ENCODE data around the gene TMEM14B. TPM values are rescaled to one million over a fixed set of nuclear protein-coding genes. Genes with fewer than 3 reads are reported as not detected.
"Not testable (repeated sequence)": the region's sequence is repeated elsewhere in the genome, so short reads cannot be mapped to it uniquely, and the experiment has no call there.

TMEM14B gene
- total RNA-seq, 1 experiment from 2014 or later, result 82.9 TPM

- H3K4me3 Mint-ChIP-seq, result peak overlapping the region; percentile 93
- CTCF ChIA-PET, result interaction anchor here (0.6 to 2.9 kb wide), 4 partner anchors 10 to 69 kb away, joined by 3 to 11 read pairs (median 5); partner anchors contain the start of gene TMEM14C
Observed at GRCh38 chr6:10746915-10747250, 722 bp upstream of the TMEM14B start.

DNA sequence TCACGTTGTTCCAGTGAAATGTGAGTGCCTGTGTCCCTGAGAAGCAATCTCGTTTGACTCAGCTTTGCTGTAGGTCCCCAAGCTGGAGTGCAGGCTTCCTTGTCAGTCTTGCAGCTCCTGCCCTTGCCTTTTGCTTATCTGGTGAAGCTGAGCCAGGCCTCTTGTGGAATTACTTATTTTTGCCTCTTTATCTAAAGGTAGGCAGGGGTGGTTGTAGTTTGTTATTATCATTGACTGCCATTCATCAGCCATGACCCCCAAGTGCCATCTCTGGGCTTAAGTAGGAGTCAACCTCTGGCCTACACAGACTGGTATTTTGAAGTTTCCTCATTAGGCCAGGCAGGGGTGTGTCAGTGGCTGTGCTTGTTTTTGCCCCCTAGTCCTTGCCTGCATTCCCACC lies 2.1 kb downstream of the TMEM14B start:
- DNase-seq (ENCODE audit: low spot score) (no peak), ATAC-seq (no peak)
- Mint-ChIP-seq H3K27me3 (ENCODE audit: low read depth) (no peaks in the 10 kb centered on the region), H3K9me3 (no peaks in the 10 kb centered on the region), H3K4me3 (peak overlapping the region; percentile 93; the same call in 1 of the 2 replicates), H3K4me1 (peaks cover 30% of the 10 kb centered on the region), H3K27ac (peak overlapping the region; percentile 55; the same call in 1 of the 2 replicates), H3K36me3 (peaks cover 32% of the 10 kb centered on the region)
- ChIA-PET CTCF (no interaction called here), POLR2A (no interaction called here)
- TF ChIP-seq SOX15 (CRISPR knock-in tag; IDR thresholded peaks at IDR 0.05) (no peak), ZNF121 (CRISPR knock-in tag; IDR thresholded peaks at IDR 0.05) (no peak), USF2 (CRISPR knock-in tag; IDR thresholded peaks at IDR 0.05) (no peak), RORB (CRISPR knock-in tag; IDR thresholded peaks at IDR 0.05) (no peak), SMAD3 (CRISPR knock-in tag; IDR thresholded peaks at IDR 0.05; ENCODE audit: borderline replicate concordance) (no peak), MYBL2 (CRISPR knock-in tag; IDR thresholded peaks at IDR 0.05) (no peak), IRF2 (CRISPR knock-in tag; IDR thresholded peaks at IDR 0.05; ENCODE audit: borderline replicate concordance, low read depth) (no peak)
- TF ChIP-seq, protein P1, sequence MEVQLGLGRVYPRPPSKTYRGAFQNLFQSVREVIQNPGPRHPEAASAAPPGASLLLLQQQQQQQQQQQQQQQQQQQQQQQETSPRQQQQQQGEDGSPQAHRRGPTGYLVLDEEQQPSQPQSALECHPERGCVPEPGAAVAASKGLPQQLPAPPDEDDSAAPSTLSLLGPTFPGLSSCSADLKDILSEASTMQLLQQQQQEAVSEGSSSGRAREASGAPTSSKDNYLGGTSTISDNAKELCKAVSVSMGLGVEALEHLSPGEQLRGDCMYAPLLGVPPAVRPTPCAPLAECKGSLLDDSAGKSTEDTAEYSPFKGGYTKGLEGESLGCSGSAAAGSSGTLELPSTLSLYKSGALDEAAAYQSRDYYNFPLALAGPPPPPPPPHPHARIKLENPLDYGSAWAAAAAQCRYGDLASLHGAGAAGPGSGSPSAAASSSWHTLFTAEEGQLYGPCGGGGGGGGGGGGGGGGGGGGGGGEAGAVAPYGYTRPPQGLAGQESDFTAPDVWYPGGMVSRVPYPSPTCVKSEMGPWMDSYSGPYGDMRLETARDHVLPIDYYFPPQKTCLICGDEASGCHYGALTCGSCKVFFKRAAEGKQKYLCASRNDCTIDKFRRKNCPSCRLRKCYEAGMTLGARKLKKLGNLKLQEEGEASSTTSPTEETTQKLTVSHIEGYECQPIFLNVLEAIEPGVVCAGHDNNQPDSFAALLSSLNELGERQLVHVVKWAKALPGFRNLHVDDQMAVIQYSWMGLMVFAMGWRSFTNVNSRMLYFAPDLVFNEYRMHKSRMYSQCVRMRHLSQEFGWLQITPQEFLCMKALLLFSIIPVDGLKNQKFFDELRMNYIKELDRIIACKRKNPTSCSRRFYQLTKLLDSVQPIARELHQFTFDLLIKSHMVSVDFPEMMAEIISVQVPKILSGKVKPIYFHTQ (CRISPR knock-in tag; IDR thresholded peaks at IDR 0.05), result no peak
- TF ChIP-seq, protein P2, sequence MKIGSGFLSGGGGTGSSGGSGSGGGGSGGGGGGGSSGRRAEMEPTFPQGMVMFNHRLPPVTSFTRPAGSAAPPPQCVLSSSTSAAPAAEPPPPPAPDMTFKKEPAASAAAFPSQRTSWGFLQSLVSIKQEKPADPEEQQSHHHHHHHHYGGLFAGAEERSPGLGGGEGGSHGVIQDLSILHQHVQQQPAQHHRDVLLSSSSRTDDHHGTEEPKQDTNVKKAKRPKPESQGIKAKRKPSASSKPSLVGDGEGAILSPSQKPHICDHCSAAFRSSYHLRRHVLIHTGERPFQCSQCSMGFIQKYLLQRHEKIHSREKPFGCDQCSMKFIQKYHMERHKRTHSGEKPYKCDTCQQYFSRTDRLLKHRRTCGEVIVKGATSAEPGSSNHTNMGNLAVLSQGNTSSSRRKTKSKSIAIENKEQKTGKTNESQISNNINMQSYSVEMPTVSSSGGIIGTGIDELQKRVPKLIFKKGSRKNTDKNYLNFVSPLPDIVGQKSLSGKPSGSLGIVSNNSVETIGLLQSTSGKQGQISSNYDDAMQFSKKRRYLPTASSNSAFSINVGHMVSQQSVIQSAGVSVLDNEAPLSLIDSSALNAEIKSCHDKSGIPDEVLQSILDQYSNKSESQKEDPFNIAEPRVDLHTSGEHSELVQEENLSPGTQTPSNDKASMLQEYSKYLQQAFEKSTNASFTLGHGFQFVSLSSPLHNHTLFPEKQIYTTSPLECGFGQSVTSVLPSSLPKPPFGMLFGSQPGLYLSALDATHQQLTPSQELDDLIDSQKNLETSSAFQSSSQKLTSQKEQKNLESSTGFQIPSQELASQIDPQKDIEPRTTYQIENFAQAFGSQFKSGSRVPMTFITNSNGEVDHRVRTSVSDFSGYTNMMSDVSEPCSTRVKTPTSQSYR (CRISPR knock-in tag; IDR thresholded peaks at IDR 0.05), result no peak

More at GRCh38 chr6:10746915-10747250, 722 bp upstream of the TMEM14B start:
- H3K9me3 Mint-ChIP-seq, result no peaks in the 10 kb centered on the region
- H3K27ac Mint-ChIP-seq, result peak overlapping the region; percentile 94
- POLR2A ChIA-PET, result interaction anchor here (1.8 to 3.9 kb wide), 2 partner anchors 26 to 52 kb away, joined by 7 to 43 read pairs; partner anchors contain the start of genes C6orf52, PAK1IP1 and TMEM14C
- TF ChIP-seq NR1H2 (CRISPR knock-in tag; IDR thresholded peaks at IDR 0.05), result no peak
- no peak for TF ChIP-seq ZNF671 (CRISPR knock-in tag; IDR thresholded peaks at IDR 0.05)
- TF ChIP-seq HMGA2 (CRISPR knock-in tag; IDR thresholded peaks at IDR 0.05), result no peak
- no peak for TF ChIP-seq OVOL2 (CRISPR knock-in tag; IDR thresholded peaks at IDR 0.05; ENCODE audit: borderline replicate concordance)
- TF ChIP-seq, protein P3, sequence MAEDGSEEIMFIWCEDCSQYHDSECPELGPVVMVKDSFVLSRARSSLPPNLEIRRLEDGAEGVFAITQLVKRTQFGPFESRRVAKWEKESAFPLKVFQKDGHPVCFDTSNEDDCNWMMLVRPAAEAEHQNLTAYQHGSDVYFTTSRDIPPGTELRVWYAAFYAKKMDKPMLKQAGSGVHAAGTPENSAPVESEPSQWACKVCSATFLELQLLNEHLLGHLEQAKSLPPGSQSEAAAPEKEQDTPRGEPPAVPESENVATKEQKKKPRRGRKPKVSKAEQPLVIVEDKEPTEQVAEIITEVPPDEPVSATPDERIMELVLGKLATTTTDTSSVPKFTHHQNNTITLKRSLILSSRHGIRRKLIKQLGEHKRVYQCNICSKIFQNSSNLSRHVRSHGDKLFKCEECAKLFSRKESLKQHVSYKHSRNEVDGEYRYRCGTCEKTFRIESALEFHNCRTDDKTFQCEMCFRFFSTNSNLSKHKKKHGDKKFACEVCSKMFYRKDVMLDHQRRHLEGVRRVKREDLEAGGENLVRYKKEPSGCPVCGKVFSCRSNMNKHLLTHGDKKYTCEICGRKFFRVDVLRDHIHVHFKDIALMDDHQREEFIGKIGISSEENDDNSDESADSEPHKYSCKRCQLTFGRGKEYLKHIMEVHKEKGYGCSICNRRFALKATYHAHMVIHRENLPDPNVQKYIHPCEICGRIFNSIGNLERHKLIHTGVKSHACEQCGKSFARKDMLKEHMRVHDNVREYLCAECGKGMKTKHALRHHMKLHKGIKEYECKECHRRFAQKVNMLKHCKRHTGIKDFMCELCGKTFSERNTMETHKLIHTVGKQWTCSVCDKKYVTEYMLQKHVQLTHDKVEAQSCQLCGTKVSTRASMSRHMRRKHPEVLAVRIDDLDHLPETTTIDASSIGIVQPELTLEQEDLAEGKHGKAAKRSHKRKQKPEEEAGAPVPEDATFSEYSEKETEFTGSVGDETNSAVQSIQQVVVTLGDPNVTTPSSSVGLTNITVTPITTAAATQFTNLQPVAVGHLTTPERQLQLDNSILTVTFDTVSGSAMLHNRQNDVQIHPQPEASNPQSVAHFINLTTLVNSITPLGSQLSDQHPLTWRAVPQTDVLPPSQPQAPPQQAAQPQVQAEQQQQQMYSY (CRISPR knock-in tag; IDR thresholded peaks at IDR 0.05), result no peak
- no peak for TF ChIP-seq MYBL2 (CRISPR knock-in tag; IDR thresholded peaks at IDR 0.05)
- TF ChIP-seq ZSCAN18 (CRISPR knock-in tag; IDR thresholded peaks at IDR 0.05), result no peak
- ATAC-seq (no peak), DNase-seq (ENCODE audit: low spot score) (no peak)
- H3K27me3 Mint-ChIP-seq (ENCODE audit: low read depth), result no peaks in the 10 kb centered on the region
- H3K36me3 Mint-ChIP-seq, result peaks cover 21% of the 10 kb centered on the region
- peaks cover 41% of the 10 kb centered on the region for H3K4me1 Mint-ChIP-seq

DNA sequence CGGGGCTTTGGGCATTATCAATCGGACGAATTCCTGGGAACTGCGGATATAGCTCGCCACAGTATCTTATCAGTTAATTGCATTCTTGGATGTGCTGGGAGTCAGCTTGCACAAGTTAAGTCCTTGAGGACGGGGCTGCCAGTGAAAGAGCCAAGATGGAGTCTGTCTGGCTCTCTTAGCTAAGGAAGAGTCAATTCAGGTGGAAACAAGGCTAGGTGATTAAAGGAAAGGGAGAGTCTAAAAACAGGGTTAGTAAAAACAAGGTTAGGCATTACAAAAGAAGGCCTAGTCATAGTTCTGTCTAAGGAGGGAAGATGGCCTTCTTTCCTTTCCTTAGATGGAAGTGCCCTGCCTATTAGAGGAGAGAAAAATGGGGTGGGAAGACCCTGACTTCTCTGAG lies 3.0 kb downstream of the TMEM14B start:
- H3K4me3 Mint-ChIP-seq; DNase-seq (ENCODE audit: low spot score); H3K27me3 Mint-ChIP-seq (ENCODE audit: low read depth); ATAC-seq; POLR2A ChIA-PET; H3K9me3 Mint-ChIP-seq: not testable (repeated sequence)
- H3K4me1 Mint-ChIP-seq, result peaks cover 21% of the 10 kb centered on the region
- peaks cover 40% of the 10 kb centered on the region for H3K36me3 Mint-ChIP-seq
- peak overlapping the region; percentile 73 for H3K27ac Mint-ChIP-seq
- CTCF ChIA-PET, result interaction anchor here (1.0 kb wide), 1 partner anchor 50 kb away, joined by 4 read pairs; no protein-coding TSS in a partner anchor

- DNase-seq (ENCODE audit: low spot score); POLR2A ChIA-PET; CTCF ChIA-PET; H3K27me3 Mint-ChIP-seq (ENCODE audit: low read depth); H3K9me3 Mint-ChIP-seq; ATAC-seq; H3K27ac Mint-ChIP-seq; H3K4me3 Mint-ChIP-seq: not testable (repeated sequence)
- H3K4me1 Mint-ChIP-seq, result peaks cover 13% of the 10 kb centered on the region
- peaks cover 50% of the 10 kb centered on the region for H3K36me3 Mint-ChIP-seq
Observed at GRCh38 chr6:10751757-10752156, 4.2 kb downstream of the TMEM14B start.
